ENCODE results near the gene CBLB.

CBLB gene

DNA sequence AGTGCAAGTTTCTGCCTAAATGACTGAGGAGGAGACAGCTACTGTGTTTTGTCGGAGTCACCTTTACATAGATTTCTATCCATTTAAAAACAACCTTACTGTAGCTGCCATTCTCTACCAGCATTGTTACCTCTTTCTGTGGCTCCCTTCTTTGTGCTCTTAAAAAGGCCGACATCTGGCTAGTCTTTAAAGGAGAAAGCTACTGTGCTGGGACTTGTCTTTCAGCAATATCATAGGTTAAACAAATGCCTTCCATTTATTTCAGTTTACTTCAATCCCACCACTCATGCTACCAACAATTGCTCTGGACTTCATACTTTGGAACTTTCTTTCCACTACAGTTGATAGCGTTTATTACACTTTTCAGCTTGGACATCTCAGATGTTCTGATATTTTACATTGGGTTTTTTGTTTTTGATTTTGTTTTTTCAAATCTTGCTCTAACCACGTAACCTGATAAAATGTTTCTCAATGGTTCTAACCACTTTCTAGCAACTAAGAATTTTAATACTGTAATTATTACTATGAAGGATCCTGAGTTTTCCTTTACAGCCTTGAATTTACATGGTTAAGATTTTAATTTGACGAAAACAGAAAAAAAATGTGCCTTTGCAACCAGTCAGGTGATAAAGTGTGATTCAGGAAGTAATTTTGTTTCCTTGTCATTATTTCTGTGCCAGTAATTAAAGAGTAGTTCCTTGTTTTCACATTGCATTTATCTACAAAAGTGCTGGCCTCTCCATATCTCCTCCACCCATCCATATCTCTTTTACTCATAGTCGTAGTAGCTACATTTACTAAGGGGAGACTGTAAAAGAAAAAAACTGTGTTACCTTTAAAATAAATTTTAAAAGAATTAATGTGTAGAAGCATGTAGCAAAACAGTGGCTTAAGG is 1.3 kb upstream of the CBLB start:
- no peak for DNase-seq (ENCODE audit: low read depth)

DNA sequence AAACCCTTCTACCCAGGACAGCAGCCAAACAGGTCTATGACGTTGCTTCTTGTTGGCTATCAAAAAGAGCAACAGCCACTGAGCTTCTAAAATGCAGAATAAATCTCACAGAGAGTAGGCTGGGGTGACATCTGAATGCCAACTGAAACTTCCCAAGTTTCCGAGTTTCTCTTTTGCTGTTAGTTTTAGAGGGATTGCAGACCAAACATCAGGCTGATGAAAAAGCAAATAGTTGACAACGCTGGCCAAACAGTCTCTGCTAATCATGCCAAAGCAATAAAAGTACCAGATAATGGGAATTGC is 670 bp upstream of the CBLB start:
- no peak for DNase-seq (ENCODE audit: low read depth)

DNA sequence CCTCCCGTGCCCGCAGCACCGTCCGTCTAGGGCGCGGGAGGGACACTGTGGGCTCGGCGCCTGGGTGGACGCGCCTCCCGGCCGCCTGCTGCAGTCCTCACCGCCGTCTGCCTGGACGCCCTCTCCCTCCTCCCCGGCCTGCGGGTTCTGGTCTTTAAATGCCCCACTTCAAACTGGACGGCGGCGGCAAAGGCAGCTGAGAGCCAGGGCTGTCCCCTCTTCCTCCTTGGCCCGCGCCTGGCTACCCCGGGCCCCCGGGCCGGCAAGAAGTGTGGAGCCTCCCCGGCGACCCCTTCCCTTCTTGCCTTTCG is 426 bp downstream of the CBLB start:
- DNase-seq (ENCODE audit: low read depth) = no peak

GRCh38 chr3:105867712-105868430 is 941 bp downstream of the CBLB start:
- no peak for DNase-seq (ENCODE audit: low read depth)

DNA sequence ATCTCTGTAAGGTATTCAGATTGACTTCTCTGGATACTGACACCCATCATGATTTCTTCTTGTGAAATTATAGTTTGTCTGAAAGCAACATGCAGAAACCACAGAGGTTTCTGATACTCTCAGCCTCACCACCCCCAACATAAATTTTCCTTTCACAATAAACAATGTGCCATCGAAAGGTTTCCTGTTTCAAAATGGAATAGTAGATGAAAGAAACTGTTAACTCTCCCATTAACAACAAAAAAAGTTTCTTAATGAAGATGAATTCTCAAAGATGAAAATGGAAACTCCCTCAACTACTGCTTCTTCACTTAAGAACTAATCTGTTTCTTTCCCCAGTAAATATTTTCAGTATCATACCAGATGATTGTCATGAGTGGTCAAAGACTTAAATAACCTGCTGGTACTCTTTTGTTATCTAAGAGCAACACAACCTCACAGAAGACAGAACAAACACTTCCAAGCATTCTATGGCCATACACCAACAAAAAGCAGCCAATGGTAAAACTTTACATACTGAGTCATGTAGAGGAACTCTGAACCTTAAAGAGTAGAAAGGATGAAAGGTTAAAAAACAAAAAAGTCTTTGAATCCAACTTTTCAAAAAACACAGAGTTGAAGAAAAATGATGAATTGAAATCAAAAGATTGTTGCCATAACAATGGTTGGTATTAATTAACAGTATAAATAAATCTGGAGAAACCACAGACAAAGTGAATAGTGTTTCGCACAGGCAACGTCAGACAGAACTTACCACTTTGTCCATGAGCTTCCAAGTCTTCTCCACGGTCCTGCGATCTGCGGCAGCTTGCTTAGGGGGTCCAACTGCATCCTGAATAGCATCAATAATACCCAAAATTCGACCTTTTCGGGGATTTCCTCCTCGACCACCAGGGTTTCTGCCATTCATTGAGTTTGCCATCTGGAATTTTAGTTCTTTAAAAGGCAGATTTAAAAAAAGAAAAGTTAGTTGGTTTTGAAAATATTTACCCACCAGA is 1.9 kb downstream of the CBLB start:
- no peak for DNase-seq (ENCODE audit: low read depth)

- no peak for DNase-seq (ENCODE audit: low read depth)
Measured at GRCh38 chr3:105865867-105866350, 2.9 kb downstream of the CBLB start.

GRCh38 chr3:105865016-105865623 is 3.7 kb downstream of the CBLB start:
- DNase-seq (ENCODE audit: low read depth) = no peak

GRCh38 chr3:105864212-105864611 is 4.6 kb downstream of the CBLB start:
- no peak for DNase-seq (ENCODE audit: low read depth)

DNA sequence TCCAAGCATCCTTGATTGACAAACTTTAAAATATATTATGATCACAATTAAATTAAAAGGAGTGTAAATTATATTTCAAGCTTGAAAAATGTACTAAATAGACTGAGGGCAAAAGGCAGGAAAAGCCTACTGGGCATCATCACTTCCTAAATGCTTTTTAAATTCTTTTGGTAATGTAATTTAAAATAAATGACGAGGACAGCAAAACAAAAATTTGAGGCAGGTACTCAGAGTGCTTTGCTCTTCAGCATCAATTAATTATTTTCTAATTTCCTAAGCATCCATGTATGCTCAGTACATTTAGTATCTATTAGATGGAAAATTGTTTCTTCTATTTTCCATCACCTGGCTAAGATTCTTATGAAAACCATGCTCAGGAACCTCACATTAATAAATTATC is 5.2 kb downstream of the CBLB start:
- no peak for DNase-seq (ENCODE audit: low read depth)

DNA sequence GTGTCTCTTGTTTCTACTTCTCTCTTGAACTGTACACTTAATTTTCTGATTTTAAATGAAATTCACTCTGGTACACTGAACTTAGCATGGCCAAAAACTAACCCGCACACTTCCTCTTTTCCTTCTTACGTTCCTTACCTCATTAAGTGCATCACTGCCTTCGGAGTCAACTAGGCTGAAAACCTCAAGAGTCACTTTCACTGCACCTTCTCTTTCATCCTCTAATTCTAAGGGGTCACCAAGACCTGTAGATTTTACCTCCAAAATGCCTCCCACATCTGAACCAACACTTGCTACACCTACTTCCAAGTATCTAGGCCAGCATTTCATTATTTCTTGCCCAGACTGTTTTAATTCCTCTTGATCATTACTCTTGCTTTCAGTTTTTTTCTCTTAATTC is 6.6 kb downstream of the CBLB start:
- DNase-seq (ENCODE audit: low read depth) = no peak

DNA sequence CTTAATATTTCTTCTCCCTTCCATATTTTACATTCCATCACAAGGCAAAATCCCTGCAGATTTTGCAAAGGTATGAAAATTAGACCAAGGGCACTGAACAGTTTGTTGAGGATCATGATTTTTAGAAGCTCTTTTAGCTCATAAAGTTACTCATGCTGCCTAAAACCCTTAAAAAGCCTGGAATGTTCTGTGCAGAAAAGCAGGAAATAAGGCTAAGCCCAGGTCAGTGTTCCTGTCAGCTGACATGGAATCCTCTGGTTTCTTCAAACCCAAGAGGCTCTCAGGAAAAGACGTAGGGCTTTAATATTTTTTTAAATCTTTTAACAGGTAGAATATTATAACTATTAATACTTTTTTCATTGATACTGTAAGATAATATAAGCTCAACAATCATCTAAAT is 8.2 kb downstream of the CBLB start:
- DNase-seq (ENCODE audit: low read depth) = no peak

DNA sequence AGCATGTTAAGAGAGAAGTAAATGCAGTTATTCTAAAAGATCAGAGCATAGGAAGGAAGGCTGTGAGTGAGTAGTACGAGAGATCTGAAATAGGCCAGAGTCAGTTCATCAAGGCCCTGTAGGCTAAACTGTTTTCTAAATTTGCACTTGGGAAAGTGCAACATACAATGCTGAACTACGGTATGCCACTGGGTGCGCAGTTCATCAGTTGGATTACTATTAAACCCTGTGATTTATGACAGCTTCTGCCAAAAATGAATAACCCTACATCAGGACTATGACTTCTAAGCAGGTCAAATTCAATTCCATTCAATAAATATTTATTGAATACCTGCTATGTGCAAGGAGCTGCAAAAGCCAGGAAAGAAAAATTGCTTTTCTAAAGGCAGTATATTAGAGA is 10.8 kb downstream of the CBLB start:
- no peak for DNase-seq (ENCODE audit: low read depth)

- DNase-seq (ENCODE audit: low read depth) = no peak
Measured at GRCh38 chr3:105857601-105858000, 11.2 kb downstream of the CBLB start.

GRCh38 chr3:105856605-105857004 is 12.2 kb downstream of the CBLB start:
- DNase-seq (ENCODE audit: low read depth) = no peak

DNA sequence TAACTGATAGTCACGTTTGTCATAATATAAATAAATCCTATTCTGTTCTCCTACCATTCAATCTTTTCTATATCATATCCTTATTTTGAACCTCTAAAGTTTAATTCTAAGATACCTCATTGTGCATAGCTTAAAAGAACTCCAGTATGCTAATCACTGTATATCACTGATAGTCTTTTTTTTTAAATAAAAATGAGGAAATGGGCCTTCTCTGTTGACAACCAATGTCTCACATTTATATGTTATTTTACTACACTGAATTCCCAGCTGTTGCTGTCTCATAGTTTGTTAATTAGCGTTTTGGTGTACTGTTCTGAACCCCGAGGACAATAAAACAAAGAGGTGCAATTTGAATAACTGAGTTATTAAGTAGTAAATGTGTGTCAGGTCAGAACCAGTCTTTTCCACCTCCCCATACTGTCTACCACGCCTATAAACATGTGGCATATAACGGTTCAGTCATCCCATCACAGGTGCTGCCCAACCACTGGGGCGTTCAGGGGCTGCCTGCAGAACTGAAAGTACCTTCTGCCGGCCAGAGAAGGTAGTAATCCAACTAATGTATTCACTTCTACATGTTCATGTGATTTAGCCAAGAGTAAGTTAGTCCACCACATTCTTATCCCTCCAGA is 14.9 kb downstream of the CBLB start:
- DNase-seq (ENCODE audit: low read depth) = no peak

- no peak for DNase-seq (ENCODE audit: low read depth)
Measured at GRCh38 chr3:105851582-105851981, 17.2 kb downstream of the CBLB start.

- no peak for DNase-seq (ENCODE audit: low read depth)
Measured at GRCh38 chr3:105851176-105851575, 17.6 kb downstream of the CBLB start.

DNA sequence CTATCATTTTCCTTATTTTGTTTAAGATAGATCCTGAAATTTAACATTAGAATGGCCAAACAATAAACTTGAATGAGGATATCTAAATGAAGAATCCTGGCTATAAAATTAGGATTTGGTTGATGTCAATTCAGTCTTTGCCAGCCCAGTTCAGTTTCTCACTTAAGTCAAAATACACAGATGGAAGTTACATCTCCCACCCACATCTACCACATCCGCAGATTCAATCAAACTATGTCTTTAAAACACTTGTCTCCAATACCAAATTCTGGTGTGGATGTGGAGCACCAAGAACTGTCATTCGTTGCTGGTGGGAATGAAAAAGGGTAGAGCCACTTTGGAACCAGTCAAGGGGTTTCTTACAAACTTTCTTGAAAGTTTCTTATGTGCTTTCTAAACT is 18.2 kb downstream of the CBLB start:
- no peak for DNase-seq (ENCODE audit: low read depth)

- no peak for DNase-seq (ENCODE audit: low read depth)
Measured at GRCh38 chr3:105848821-105849220, 20.0 kb downstream of the CBLB start.

DNA sequence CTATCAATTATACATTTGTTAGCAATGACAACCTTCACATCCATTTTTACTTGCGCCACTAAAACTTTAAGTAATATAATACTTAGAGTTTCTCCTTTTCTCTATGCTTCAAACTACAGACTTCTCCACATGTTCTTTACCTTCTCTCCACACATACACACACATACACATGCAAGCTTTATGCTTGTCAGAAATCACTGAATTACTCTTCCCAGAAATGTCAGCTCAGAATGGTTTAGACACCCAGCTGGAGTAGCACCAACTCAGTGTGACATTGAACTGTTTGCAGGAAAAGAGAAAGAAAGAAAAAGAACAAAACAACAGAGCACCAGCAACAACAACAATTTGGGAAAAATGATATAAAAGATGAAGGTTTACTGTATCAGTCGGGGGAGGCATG is 20.9 kb downstream of the CBLB start:
- DNase-seq (ENCODE audit: low read depth) = no peak

GRCh38 chr3:105847452-105847851 is 21.4 kb downstream of the CBLB start:
- DNase-seq (ENCODE audit: low read depth) = no peak

DNA sequence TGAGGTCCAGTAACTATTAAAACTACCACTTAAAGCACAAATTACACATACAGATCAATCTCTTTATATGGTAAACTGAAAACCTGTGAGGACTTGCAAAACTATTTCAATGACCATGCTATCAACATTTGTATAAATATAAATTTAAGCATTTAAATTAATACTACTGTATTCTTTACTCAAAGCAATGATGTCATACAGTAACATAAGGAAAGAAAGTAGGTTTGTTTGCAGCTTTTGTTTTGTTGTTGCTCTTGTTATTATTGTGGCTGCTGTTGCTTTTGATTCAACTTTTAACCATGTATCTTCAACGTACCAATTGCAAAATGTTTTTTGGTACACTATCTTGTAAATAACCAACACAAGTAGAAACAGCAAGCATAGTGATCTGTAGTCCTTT is 22.0 kb downstream of the CBLB start:
- DNase-seq (ENCODE audit: low read depth) = no peak
